Central memory CD4-positive, alpha-beta T cell (primary cell): ENCODE results near the gene ARMH1.
"Not testable (repeated sequence)": the region's sequence is repeated elsewhere in the genome, so short reads cannot be mapped to it uniquely, and the experiment has no call there.

Experiments used
- DNase-seq: peaks from one replicate; pipeline ENCODE4 v3.0.0; 2022

The ARMH1 gene

DNA sequence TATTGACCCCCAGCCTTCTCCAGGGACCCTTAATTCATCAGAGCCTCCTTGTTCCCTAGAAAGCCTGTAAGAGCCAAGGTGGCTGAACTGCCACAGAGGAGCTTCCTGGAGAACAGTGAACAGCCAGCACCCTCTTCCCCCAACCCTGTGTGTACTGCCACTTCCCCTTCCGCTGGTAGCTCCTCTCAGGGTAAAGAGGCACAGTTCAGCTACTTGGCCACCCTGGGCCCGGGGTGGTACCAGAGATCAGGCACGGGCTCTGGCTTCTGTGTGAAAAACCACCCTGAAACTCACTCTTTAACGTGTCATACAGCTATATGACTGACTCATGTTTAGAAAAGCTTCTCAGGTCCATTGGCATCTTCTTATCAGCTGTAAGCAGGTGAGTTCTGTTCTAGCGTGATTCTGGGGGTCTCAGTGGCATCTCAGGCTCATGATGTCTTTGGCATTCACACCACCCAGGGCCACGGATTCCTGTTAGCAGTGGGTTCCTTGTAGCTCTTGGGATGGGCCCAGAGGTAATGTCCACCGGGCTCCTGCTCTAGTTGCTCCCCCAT lies 22.4 kb downstream of the ARMH1 start:
- DNase-seq: peak; percentile 19

DNA sequence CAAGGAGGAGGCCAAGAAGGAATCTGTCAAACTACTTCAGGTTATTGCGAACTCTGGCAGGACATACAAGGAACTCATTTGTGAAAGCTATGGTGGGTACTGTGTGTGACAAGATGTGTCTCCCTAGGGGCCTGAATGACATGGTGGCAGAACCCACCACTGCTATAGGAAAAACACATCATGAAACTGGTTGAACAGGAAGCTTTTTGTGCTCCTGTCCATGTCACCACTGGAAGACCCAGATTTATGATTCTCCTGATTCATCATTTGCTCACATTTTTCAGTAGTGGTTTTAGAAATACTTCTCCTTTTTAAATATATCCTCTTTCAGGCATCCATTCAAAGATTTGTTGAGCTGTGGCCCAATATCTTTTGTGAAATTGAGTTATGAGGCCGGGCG lies 23.6 kb downstream of the ARMH1 start:
- no peak for DNase-seq

GRCh38 chr1:44699375-44699774 lies 24.9 kb downstream of the ARMH1 start:
- DNase-seq: not testable (repeated sequence)

GRCh38 chr1:44700573-44700972 lies 26.1 kb downstream of the ARMH1 start:
- no peak for DNase-seq

GRCh38 chr1:44701141-44701573 lies 26.6 kb downstream of the ARMH1 start:
- DNase-seq: no peak

GRCh38 chr1:44705470-44705869 lies 31.0 kb downstream of the ARMH1 start:
- DNase-seq: no peak

GRCh38 chr1:44705938-44706337 lies 31.4 kb downstream of the ARMH1 start:
- no peak for DNase-seq

DNA sequence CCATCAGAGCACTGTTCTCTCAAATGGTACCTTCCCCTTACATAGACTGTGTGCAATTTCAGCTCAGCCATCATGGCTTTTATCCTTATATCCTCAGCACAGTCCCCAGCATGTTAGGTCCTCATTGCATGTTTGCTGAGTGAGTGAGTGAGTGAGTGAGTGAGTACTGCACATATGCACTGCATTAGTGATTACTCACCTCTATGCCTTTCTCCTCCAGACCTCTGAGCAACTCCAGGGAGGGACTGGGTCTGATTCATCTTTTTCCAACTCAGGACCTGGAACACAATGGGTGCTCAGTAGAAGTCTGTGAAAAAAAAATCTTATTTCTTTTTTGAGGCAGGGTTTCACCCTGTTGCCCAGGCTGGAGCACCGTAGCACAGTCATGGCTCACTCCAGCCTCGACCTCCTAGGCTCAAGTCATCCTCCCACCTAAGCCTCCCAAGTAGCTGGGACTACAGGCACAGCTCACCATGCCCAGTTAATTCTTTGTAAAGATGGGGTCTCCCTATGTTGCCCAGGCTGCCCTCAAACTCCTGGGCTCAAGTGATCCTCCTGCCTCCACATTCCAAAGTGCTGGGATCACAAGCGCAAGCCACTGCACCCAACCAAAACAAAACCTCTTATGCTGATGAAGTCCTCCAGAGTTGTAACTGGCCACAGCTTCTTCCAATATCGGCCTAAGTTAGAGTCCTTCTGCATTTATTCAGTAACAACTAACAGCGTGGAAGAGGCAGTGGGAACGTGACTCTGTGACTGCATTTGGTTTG lies 32.8 kb downstream of the ARMH1 start:
- no peak for DNase-seq

- peak; percentile 39 for DNase-seq
Observed at GRCh38 chr1:44707959-44708831, 33.7 kb downstream of the ARMH1 start.

- no peak for DNase-seq
Observed at GRCh38 chr1:44713321-44713781, 38.8 kb downstream of the ARMH1 start.

DNA sequence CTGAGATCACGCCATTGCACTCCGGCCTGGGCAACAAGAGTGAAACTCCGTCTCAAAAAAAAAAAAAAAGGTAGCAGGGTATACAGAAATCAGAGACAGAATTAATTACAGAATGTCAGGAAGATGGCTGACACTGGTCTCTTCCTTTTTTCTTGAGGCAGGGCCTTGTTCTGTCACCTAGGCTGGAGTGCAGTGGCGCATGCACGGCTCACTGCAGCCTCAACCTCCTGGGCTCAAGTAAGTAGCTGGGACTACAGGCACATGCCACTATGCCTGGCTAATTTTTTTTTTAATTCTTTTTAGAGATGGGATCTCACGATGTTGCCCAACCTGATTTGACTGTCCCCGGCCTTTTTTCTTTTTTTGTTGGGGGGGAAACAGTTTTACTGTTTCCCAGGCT lies 40.0 kb downstream of the ARMH1 start:
- no peak for DNase-seq

GRCh38 chr1:44714944-44715571 lies 40.5 kb downstream of the ARMH1 start:
- DNase-seq: peak; percentile 65

DNA sequence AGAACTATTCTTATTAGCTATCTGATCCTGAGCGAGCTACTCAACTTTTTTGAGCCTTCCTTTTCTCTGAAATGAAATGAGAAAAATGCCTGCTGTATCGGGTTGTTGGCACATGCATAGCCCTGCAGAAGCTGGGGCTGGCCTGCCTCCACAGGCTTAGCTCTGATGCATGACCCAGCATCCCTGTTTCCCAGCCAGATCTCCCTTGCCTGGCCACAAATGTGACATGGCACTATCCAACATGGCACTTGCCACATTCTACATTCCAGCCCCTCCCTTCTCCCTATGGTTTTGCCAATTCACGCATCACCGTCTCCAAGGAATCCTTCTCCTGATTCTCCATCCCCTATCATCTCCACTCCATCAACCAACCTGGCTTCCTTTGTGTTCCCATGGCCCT lies 42.6 kb downstream of the ARMH1 start:
- no peak for DNase-seq

DNA sequence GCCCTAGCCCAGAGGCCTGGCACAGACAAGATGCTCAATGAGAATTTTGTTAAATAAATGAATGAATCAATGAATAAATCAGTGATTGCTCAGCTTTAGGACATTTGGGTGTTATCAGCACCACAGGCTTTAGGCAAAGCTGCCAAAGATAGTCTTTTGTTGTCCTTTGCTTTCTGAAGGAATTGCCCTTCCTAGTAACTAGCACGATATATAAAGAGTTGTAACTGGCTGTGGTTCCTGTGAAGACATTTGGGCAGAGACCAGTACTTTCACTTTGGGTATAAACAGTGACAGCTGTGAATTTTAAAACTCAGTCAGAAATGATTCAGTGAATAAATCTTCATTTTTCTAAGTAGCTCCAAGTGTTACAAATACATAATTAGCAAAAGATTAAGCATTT lies 43.1 kb downstream of the ARMH1 start:
- DNase-seq: no peak

DNA sequence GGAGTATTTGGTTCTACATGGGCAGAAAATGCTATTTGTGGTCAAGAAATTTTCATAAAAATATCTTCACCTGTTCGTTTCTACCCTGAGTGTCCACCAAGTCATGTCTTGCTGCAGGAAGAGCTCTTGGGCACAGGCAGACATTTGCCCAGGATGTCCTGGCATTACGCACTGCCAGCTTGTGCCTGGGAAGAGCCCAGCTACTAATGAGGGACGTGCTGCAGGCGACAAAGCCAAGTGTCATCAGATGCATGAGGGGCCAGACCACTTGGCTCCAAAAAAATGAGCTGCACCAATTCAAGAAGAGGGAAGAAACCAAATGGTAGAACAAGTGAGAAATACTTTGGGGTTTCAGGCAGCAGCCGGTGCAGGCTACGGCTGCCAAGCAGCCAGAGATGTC lies 43.6 kb downstream of the ARMH1 start:
- no peak for DNase-seq

DNA sequence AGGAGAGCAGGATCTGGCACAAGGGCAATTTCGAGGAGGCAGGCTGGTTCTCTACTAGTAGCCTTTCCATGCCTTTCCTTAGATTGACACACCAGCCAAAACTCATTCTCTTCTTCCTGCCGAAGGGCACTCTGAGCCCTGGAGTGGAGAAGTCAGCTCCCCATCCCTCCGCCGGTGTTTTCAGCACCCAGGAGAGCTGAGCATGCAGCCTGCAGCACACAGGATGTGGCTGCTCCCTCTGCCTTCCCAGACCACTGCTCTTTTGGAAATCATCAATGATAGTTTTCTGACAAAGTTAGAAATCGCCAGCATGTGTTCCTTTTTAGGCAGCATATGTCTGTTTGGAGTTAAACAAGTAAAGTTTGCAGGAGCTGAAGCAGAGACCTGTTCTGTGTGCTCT lies 44.8 kb downstream of the ARMH1 start:
- DNase-seq: no peak

GRCh38 chr1:44720281-44720680 lies 45.8 kb downstream of the ARMH1 start:
- DNase-seq: no peak

DNA sequence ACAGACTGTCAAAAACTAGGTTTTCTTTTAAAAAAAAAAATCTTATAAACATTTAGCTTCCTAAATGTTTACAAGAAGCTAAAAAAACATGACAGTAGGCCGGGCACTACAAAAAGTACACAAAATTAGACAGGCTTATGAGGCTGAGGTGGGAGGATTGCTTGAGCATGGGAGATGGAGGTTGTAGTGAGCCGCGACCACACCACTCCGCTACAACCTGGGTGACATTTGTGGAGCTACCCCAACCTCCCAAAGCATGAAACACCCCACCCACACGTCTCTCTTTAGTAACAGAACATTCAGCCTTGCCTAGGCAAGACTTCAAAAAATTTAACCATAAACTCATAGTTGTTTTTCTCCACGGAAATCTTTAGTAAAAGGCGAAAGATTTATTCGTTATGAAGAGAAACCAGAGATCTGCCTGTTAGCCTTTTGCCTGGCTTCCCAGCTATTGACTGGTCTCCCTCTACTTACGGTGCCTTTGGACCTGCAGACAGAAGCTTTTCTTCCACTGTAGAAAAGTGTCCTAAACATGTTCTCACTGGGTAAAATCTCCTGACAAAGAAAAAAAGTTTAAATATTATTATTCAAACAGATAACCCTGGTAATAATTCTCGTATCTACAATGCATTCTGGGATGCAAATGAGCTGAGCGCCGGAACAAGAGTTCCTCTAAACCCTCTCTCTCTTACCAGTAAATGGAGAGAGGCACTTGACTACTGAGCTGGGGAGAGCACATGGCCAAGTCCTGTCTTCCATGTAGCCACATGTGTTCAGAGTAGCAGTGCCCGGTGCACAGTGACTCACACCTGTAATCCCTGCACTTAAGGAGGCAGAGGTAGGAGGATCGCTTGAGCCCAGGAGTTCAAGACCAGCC lies 47.2 kb downstream of the ARMH1 start:
- DNase-seq: peak; percentile 75

- DNase-seq: no peak
Observed at GRCh38 chr1:44723064-44723463, 48.5 kb downstream of the ARMH1 start.

GRCh38 chr1:44723496-44724295 lies 49.2 kb downstream of the ARMH1 start:
- no peak for DNase-seq

- DNase-seq: no peak
Observed at GRCh38 chr1:44724296-44724954, 49.9 kb downstream of the ARMH1 start.
